Breast epithelium (tissue), 4 donors: ENCODE measurements around the gene CHCHD1. TPM values are rescaled to one million over a fixed set of nuclear protein-coding genes. Genes with fewer than 3 reads are reported as not detected.
A peak's percentile ranks its signal among the peaks of the same experiment; 100 is the strongest.

Experiments
- DNase-seq, 2 donors: peaks; one replicate each; pipeline ENCODE4 v3.0.0-alpha.2; 2019; ENCODE audit warnings: low spot score in 2 of 2
- H3K27ac ChIP-seq, 2 donors: fragments of 200-600 bp; sonication (generic) in 1 of 2; one replicate each; pipeline ENCODE4 v1.5.1; 2016 to 2019; ENCODE audit warnings: mild to moderate bottlenecking in 1 of 2
- H3K27me3 ChIP-seq, 2 donors: fragments of 200-600 bp; sonication (generic) in 1 of 2; one replicate each; pipeline versions ENCODE4 v1.5.1 to v1.6.0; 2017 to 2019; ENCODE audit warnings: control low read depth in 1 of 2, mild to moderate bottlenecking in 1 of 2
- H3K36me3 ChIP-seq: fragments of 200-600 bp; one replicate; pipeline ENCODE4 v1.5.1; 2019
- H3K4me1 ChIP-seq, 2 donors: fragments of 200-600 bp; sonication (generic); one replicate each; pipeline ENCODE4 v1.5.1; 2016 to 2019; ENCODE audit warnings: control low read depth in 1 of 2
- H3K4me3 ChIP-seq, 3 donors: fragments of 200-600 bp; sonication (generic); 1 replicate in 2 of 3; 2 replicates in 1 of 3; pipeline ENCODE4 v1.5.1; 2016 to 2019; ENCODE audit warnings: mild to moderate bottlenecking in 3 of 3, moderate library complexity in 2 of 3
- H3K9me3 ChIP-seq, 2 donors: fragments of 200-600 bp; sonication (generic) in 1 of 2; one replicate each; pipeline ENCODE4 v1.5.1; 2016 to 2019; ENCODE audit warnings: control low read depth in 1 of 2
- CTCF ChIP-seq, 3 donors: fragments of 450-650 bp; IDR thresholded peaks; one replicate each; pipeline ENCODE4 v1.5.1; 2016 to 2017; ENCODE audit warnings: antibody characterized with exemption in 3 of 3, mild to moderate bottlenecking in 3 of 3, moderate library complexity in 3 of 3
- POLR2A ChIP-seq: fragments of 450-650 bp; IDR thresholded peaks from one replicate; pipeline ENCODE4 v1.6.1; 2016; ENCODE audit warnings: antibody characterized with exemption, mild to moderate bottlenecking, moderate library complexity
- POLR2AphosphoS5 ChIP-seq, 3 donors: sonication (generic); formaldehyde crosslinking; IDR thresholded peaks; one replicate each; pipeline ENCODE4 v1.6.1; 2017; ENCODE audit warnings: antibody characterized with exemption in 3 of 3
- intact Hi-C: fragments of 100-400 bp; cut with DNase I; formaldehyde crosslinking; loops from one replicate; pipeline ENCODE4 v1.15.1; 2023; ENCODE audit warnings: low total_unique reads
- total RNA-seq, 3 donors: library from RNA; depleted of rRNA; stranded (reverse); fragments of >200 nt; gene quantifications; one replicate each; pipeline ENCODE4 v1.1.0, GENCODE V29; 2016

Gene CHCHD1
- total RNA-seq, 3 donors from 2014 or later: 25.1 to 37.0 (median 29.9) TPM

DNA sequence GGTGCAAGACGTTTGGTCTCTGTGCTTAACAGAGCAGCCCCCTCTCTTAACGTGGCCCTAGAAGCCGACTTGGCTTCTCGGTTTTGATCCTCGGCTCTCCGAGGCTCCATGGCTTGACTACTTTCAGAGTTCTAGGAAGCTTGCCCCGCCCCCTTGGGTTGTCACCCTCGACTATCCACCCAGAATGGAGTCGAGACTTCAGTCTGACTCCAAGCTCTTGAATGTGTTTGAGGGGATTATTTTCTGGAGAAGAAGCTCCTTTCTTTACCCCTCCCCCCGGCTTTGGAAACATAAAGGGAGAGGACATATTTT, 37.2 kb upstream of the CHCHD1 start:
- H3K4me1 ChIP-seq: peaks cover 6 to 18% of the 10 kb centered on the region in 2 donors
- DNase-seq: no peak
- peak overlapping the region; percentile 93 to 94 for H3K27ac ChIP-seq
- intact Hi-C loops: no loop called here
- no peaks in the 10 kb centered on the region for H3K9me3 ChIP-seq
- H3K27me3 ChIP-seq: no peaks in the 10 kb centered on the region
- H3K36me3 ChIP-seq: no peaks in the 10 kb centered on the region
- peak overlapping the region; percentile 71 to 97 (median 77) for H3K4me3 ChIP-seq
- no peak for TF ChIP-seq POLR2AphosphoS5 (IDR thresholded peaks at IDR 0.05)
- no peak for TF ChIP-seq POLR2A
- TF ChIP-seq CTCF (IDR thresholded peaks at IDR 0.05): no peak

DNA sequence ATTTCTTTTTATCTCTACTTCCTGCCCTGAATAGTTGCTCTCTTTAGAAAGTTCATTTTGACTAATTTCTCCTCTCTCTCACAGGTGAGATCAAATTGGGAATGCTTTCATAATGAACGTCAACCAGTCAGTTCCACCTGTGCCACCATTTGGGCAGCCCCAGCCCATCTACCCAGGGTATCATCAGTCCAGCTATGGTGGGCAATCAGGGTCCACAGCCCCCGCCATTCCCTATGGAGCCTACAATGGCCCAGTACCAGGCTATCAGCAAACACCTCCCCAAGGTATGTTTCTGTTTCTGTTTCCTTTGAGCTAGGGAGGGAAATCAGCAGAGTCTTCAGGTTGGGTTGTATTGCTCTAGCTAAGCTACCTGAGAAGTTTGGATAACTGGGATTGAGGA, 35.1 kb upstream of the CHCHD1 start:
- no peak overlapping the region for H3K4me3 ChIP-seq
- intact Hi-C loops: no loop called here
- peaks cover 6 to 23% of the 10 kb centered on the region in 2 donors for H3K4me1 ChIP-seq
- TF ChIP-seq POLR2A (no peak), POLR2AphosphoS5 (IDR thresholded peaks at IDR 0.05) (no peak), CTCF (IDR thresholded peaks at IDR 0.05) (no peak)
- H3K27me3 ChIP-seq: no peaks in the 10 kb centered on the region
- H3K27ac ChIP-seq: no peak overlapping the region
- DNase-seq: no peak
- no peaks in the 10 kb centered on the region for H3K9me3 ChIP-seq
- H3K36me3 ChIP-seq: peaks cover 3% of the 10 kb centered on the region

GRCh38 chr10:73750819-73751218, 31.0 kb upstream of the CHCHD1 start:
- no peaks in the 10 kb centered on the region for H3K9me3 ChIP-seq
- H3K36me3 ChIP-seq: peaks cover 6% of the 10 kb centered on the region
- no peak overlapping the region for H3K27ac ChIP-seq
- H3K4me1 ChIP-seq: peaks cover 0 to 14% of the 10 kb centered on the region in 2 donors
- no peak overlapping the region for H3K4me3 ChIP-seq
- H3K27me3 ChIP-seq: no peaks in the 10 kb centered on the region
- TF ChIP-seq POLR2A (no peak), POLR2AphosphoS5 (IDR thresholded peaks at IDR 0.05) (no peak), CTCF (IDR thresholded peaks at IDR 0.05) (no peak)
- intact Hi-C loops: no loop called here
- DNase-seq: no peak

- no peak for DNase-seq
- intact Hi-C loops: no loop called here
- Histone ChIP-seq H3K27ac (no peak overlapping the region), H3K36me3 (peaks cover 14% of the 10 kb centered on the region), H3K27me3 (no peaks in the 10 kb centered on the region), H3K4me1 (no peaks in the 10 kb centered on the region), H3K4me3 (no peak overlapping the region), H3K9me3 (no peaks in the 10 kb centered on the region)
- no peak for TF ChIP-seq POLR2AphosphoS5 (IDR thresholded peaks at IDR 0.05)
- no peak for TF ChIP-seq CTCF (IDR thresholded peaks at IDR 0.05)
- no peak for TF ChIP-seq POLR2A
Observed at GRCh38 chr10:73756183-73756582, 25.7 kb upstream of the CHCHD1 start.

GRCh38 chr10:73758704-73759511, 22.9 kb upstream of the CHCHD1 start:
- Histone ChIP-seq H3K9me3 (no peaks in the 10 kb centered on the region), H3K4me3 (no peak overlapping the region), H3K27me3 (no peaks in the 10 kb centered on the region), H3K27ac (no peak overlapping the region), H3K4me1 (no peaks in the 10 kb centered on the region), H3K36me3 (peaks cover 12% of the 10 kb centered on the region)
- intact Hi-C loops: no loop called here
- DNase-seq: no peak
- TF ChIP-seq CTCF (IDR thresholded peaks at IDR 0.05): no peak
- no peak for TF ChIP-seq POLR2AphosphoS5 (IDR thresholded peaks at IDR 0.05)
- no peak for TF ChIP-seq POLR2A
